ENCODE data around the gene SLC15A4.

DNA sequence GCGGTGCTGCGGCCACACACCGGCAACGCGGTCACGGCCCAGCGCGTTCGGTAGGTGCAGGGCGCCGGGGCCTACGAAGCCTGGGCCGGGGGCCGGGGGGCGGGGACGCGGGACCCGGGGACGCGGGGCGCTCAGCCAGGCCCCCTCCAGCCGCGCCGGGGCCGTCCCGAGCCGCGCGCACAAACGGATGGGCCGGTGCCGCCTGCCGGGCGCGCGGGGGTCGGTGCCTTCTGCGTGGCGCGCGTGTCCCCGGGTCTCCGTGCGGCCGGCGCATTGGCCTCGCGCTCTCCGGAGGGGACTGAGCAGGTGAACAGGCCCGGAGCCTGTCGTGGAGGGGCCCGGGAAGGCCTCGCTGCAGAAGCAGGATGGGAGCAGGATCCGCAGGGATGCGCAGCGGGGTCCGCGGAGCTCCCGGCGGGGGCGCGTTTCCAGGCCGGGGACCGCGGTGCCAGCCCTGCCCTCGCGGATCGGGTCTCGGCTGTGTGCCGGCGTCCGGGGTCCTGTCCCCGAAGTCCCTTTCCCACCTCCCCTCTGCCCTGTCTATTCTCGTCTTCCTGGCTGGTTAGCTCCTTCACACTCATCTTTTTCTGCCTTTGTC, 29.9 kb upstream of the SLC15A4 start:
- TF ChIP-seq ZNF565 (CRISPR knock-in tag; conservative IDR thresholded peaks at IDR 0.05; ENCODE audit: low read depth) (no peak), ARNTL (CRISPR knock-in tag; IDR thresholded peaks at IDR 0.05; ENCODE audit: borderline replicate concordance, low read depth) (no peak), BACH2 (CRISPR knock-in tag; IDR thresholded peaks at IDR 0.05; ENCODE audit: borderline replicate concordance) (no peak), TCF4 (CRISPR knock-in tag; IDR thresholded peaks at IDR 0.05; ENCODE audit: borderline replicate concordance) (no peak), CSDC2 (CRISPR knock-in tag; IDR thresholded peaks at IDR 0.05) (no peak), TOX (CRISPR knock-in tag; IDR thresholded peaks at IDR 0.05; ENCODE audit: borderline replicate concordance) (no peak)
- TF ChIP-seq, protein P1, sequence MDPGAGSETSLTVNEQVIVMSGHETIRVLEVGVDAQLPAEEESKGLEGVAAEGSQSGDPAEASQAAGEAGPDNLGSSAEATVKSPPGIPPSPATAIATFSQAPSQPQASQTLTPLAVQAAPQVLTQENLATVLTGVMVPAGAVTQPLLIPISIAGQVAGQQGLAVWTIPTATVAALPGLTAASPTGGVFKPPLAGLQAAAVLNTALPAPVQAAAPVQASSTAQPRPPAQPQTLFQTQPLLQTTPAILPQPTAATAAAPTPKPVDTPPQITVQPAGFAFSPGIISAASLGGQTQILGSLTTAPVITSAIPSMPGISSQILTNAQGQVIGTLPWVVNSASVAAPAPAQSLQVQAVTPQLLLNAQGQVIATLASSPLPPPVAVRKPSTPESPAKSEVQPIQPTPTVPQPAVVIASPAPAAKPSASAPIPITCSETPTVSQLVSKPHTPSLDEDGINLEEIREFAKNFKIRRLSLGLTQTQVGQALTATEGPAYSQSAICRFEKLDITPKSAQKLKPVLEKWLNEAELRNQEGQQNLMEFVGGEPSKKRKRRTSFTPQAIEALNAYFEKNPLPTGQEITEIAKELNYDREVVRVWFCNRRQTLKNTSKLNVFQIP (CRISPR knock-in tag; IDR thresholded peaks at IDR 0.05; ENCODE audit: borderline replicate concordance, low read depth): no peak
- TF ChIP-seq, protein P2, sequence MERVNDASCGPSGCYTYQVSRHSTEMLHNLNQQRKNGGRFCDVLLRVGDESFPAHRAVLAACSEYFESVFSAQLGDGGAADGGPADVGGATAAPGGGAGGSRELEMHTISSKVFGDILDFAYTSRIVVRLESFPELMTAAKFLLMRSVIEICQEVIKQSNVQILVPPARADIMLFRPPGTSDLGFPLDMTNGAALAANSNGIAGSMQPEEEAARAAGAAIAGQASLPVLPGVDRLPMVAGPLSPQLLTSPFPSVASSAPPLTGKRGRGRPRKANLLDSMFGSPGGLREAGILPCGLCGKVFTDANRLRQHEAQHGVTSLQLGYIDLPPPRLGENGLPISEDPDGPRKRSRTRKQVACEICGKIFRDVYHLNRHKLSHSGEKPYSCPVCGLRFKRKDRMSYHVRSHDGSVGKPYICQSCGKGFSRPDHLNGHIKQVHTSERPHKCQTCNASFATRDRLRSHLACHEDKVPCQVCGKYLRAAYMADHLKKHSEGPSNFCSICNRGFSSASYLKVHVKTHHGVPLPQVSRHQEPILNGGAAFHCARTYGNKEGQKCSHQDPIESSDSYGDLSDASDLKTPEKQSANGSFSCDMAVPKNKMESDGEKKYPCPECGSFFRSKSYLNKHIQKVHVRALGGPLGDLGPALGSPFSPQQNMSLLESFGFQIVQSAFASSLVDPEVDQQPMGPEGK (CRISPR knock-in tag; IDR thresholded peaks at IDR 0.05; ENCODE audit: borderline replicate concordance): no peak

Measured in SK-N-SH treated with all-trans-retinoic acid at 6 μM for 48 hours (cell line).